A549 treated with Mapracorat at 1 μM for 4 hours (cell line): Measurements from ENCODE around the gene NUP205. TPM values are rescaled to one million over a fixed set of nuclear protein-coding genes. Genes with fewer than 3 reads are reported as not detected.

Experiments
- total RNA-seq: library from RNA; stranded (reverse); fragments of 200-300 nt; extraction: Qiagen RNA extraction; gene quantifications from 5 replicates; pipeline ENCODE4 v1.2.3, GENCODE V29; 2022

The NUP205 gene, protein sequence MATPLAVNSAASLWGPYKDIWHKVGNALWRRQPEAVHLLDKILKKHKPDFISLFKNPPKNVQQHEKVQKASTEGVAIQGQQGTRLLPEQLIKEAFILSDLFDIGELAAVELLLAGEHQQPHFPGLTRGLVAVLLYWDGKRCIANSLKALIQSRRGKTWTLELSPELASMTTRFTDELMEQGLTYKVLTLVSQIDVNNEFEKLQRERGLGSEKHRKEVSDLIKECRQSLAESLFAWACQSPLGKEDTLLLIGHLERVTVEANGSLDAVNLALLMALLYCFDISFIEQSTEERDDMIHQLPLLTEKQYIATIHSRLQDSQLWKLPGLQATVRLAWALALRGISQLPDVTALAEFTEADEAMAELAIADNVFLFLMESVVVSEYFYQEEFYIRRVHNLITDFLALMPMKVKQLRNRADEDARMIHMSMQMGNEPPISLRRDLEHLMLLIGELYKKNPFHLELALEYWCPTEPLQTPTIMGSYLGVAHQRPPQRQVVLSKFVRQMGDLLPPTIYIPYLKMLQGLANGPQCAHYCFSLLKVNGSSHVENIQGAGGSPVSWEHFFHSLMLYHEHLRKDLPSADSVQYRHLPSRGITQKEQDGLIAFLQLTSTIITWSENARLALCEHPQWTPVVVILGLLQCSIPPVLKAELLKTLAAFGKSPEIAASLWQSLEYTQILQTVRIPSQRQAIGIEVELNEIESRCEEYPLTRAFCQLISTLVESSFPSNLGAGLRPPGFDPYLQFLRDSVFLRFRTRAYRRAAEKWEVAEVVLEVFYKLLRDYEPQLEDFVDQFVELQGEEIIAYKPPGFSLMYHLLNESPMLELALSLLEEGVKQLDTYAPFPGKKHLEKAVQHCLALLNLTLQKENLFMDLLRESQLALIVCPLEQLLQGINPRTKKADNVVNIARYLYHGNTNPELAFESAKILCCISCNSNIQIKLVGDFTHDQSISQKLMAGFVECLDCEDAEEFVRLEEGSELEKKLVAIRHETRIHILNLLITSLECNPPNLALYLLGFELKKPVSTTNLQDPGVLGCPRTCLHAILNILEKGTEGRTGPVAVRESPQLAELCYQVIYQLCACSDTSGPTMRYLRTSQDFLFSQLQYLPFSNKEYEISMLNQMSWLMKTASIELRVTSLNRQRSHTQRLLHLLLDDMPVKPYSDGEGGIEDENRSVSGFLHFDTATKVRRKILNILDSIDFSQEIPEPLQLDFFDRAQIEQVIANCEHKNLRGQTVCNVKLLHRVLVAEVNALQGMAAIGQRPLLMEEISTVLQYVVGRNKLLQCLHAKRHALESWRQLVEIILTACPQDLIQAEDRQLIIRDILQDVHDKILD (N-terminal part only)
- 45.7 to 50.2 TPM (median 47.3 TPM) in 5 replicates for total RNA-seq

DNA sequence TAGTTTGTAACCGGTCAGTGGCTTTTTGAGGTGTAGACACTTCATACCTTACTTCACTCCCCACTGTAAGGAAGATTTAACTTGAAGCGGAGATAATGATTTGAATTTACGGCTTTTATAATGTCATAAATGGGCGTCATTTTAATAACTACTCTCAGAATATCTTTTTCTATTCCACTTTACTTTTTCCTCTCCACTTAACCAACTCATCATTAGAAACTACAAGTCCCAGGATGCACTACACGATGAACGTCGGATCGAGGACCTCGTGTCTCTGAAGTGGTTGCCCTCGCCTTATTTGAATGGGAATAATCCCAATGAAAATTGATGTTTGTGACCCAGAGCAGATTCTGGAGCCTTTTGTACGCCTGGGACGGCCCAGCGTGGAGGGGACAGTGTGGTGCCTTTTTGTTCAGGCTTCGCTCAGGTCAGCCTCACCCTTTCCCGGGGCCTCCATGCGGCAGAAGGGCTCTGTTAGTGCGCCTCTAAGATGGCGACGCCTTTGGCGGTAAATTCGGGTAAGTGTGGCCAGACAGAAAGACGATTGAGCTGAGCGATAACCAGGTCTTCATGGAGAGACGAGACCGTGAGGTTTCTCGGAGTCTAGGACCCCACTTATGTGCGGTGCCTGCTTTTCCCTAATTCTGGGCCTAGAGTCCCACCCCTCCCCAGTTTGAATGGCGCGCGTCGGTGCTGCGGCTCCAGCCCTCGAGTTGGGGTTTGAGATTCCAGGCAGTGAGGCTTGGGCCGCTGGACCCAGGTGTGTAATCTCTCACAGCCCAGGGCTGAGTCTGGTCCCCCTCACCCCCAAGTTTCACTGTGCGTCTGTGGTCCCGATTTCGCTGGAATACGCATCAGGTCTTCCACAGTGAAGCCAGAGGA is at the start of gene NUP205:
Gene NUP205 (plus strand): TSS at position 463 of the 882 bp plus-strand sequence. CDS start 28 bp downstream, at position 491.

DNA sequence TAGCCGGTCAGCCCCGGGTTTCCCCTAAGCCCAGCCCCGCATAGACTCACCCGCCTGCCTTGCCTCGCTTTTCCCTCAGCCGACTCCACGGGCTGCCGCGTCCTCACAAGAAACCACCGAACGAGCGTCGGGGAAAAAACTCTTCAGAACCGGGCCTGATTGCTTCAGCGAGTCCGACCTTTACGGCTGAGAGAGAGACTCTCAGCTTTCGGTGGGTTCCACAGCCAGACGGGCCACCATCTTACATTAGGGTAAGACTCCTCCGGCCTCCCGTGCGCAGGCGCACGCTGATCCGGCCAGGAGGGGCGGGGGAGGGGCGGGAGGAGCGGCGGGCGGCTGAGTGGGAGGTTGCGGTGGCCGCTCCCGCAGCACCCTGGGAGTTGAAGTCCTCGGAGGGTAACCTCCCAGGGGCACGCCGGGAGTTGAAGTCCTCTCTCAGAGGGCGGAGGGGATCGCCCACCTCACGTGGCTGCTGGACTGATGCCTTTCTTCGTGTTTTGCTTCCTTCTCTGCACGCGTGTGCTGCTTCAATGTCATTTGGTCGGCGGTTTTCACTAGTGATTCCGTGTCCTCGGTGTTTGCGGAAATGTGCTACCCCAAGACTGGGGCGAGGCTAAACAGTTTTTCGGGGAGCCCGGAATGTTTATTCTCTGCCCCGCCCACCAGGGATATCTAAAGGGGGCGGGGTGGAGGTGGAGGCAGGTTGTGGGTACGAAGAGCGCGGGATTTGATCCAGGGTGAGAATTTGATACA is 47.7 kb upstream of the NUP205 start, which contains the start of gene CNOT4:
Gene CNOT4 (minus strand): TSS at position 264 of the 753 bp plus-strand sequence. CDS start 71,771 bp downstream, outside the sequence.

DNA sequence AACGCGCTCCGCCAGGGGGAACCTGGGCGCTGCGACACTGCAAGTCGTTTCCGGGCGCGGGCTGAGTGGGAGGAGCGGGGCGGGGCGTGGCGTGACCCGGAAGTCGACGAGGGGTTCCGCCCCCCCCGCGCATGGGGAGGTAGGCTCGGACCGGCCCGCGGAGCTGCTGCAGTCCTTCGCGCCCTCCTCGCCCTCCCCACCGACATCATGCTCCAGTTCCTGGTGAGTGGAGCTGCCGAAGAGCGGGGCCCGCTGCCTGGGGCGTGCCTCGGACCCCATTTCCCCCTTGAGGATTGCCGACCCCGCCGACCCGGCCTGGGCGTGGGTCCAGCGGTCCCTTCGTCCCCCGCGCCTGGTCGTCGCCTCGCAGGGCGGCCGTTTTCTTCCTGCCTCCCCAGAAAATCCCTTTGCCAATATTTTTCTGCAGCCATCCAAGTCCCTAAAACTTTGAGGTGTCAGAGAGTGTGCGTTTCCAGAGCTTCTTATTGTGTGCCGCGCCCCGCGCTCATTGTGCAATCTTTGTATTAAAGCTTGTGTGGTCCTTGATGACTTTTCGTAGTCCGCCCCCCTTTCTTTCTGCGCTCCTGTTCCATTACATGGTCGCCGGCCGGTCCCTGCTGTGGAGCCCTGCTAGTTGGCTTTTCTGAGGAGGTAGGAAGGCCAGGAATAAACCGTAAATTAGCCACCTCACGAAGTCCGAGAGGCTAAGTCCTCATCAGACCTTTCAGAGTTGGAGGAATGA is 104.8 kb downstream of the NUP205 start, which contains the start of gene STMP1:
Gene STMP1 (plus strand): TSS at position 142 of the 742 bp plus-strand sequence.

Other genes with a start within 250 kb of the NUP205 start
- gene CNOT4, start 47.8 kb upstream of the NUP205 start, total RNA-seq, result 10.3 to 10.9 TPM (median 10.5 TPM) in 5 replicates
- gene STMP1, start 104.6 kb downstream of the NUP205 start, total RNA-seq, result 30.1 to 34.7 TPM (median 31.7 TPM) in 5 replicates
- 0.07 to 0.23 TPM in 2 of 5 replicates, not detected in the others for gene SLC13A4, start 170.3 kb downstream of the NUP205 start, total RNA-seq
- 0.09 to 0.14 TPM (median 0.11 TPM) in 3 of 5 replicates, not detected in the others for gene FAM180A, start 190.9 kb downstream of the NUP205 start, total RNA-seq